Prostate gland (tissue), 2 donors: ENCODE results near the gene DDO.

Experiments used
- CTCF ChIP-seq, 4 experiments: fragments of 200-600 bp in 2 of 4; fragments of 450-650 bp in 2 of 4; sonication (generic) in 2 of 4; IDR thresholded peaks; 1 replicate in 3 of 4; 2 replicates in 1 of 4; pipeline ENCODE4 v1.5.1; 2016 to 2019; ENCODE audit warnings: antibody characterized with exemption in 4 of 4, mild to moderate bottlenecking in 2 of 4, moderate library complexity in 2 of 4
- POLR2AphosphoS5 ChIP-seq: sonication (generic); formaldehyde crosslinking; IDR thresholded peaks from one replicate; pipeline ENCODE4 v1.6.1; 2017; ENCODE audit warnings: antibody characterized with exemption

GRCh38 chr6:110409794-110410193, 5.6 kb downstream of the DDO start:
- TF ChIP-seq POLR2AphosphoS5 (no peak), CTCF (IDR thresholded peaks at IDR 0.05) (no peak)
